Measurements from ENCODE around the gene AZIN2.

DNA sequence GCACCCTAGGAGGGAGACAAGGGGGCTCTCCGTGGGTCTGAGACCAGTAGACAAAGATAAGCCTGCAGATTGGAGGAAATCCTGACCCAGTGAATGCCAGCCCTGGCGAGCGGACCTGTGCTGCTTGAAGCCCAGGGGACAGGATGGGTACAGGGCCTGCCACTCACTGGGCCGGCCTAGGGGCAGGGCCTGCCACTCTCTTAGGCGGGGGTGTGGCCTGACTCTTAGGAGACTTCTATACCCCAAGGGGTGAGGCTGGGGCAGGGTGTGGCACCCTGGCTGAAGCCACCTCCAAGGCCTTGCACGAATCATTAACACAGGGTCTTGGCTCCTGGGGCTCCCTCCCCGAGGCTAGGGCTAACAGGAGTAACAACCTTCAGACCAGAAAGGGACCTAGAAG lies 70.2 kb downstream of the AZIN2 start:
- TF ChIP-seq, protein P1, sequence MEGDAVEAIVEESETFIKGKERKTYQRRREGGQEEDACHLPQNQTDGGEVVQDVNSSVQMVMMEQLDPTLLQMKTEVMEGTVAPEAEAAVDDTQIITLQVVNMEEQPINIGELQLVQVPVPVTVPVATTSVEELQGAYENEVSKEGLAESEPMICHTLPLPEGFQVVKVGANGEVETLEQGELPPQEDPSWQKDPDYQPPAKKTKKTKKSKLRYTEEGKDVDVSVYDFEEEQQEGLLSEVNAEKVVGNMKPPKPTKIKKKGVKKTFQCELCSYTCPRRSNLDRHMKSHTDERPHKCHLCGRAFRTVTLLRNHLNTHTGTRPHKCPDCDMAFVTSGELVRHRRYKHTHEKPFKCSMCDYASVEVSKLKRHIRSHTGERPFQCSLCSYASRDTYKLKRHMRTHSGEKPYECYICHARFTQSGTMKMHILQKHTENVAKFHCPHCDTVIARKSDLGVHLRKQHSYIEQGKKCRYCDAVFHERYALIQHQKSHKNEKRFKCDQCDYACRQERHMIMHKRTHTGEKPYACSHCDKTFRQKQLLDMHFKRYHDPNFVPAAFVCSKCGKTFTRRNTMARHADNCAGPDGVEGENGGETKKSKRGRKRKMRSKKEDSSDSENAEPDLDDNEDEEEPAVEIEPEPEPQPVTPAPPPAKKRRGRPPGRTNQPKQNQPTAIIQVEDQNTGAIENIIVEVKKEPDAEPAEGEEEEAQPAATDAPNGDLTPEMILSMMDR (IDR thresholded peaks at IDR 0.05) = no peak
- no peak for TF ChIP-seq POLR2A (IDR thresholded peaks at IDR 0.05)
- no peak for TF ChIP-seq POLR2AphosphoS5 (IDR thresholded peaks at IDR 0.05)
